GM19023 (cell line): Measurements from ENCODE around the gene ARL6IP5.

Experiments used
- ATAC-seq: cut with Tn5 transposase; IDR thresholded peaks from one replicate; pipeline ENCODE4 v1.9.1; 2021; ENCODE audit warnings: mild to moderate bottlenecking, moderate library complexity; ENCODE audit not compliant: unreplicated experiment

The ARL6IP5 gene

DNA sequence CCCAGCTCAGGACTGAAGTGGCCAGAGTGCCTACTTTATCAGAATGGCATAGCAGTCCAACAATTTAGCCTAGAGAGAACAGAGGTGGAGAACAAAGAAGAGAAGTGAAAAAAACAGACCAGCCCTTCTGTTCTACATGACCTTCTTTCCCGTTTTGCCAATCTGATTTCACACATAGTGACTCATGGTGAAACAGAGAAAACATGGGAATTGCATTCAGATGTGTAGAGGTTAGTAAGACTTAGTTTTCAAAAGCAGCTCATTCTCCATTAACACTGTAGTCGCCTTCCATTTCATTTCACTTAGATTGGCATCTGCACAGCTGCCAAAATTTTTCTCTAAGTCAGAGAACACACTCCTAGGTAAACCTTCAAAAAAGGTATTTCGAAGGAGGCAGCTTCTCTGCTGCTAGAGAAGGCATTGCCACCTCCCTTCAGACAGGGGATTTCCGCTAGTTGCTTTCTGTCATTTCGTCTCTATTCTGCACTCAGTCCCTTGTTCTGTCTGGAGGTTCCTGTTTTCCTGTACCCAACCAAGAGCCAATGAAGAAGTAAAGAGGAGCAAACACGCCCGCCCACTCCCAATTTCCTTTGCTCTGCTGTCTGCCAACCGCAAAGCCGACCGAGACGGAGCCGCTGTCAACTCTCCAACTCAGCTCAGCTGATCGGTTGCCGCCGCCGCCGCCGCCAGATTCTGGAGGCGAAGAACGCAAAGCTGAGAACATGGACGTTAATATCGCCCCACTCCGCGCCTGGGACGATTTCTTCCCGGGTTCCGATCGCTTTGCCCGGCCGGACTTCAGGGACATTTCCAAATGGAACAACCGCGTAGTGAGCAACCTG lies at the start of gene ARL6IP5:
Gene ARL6IP5, plus strand, starts transcription at position 612 of the 842 bp plus-strand sequence. Its CDS starts 111 bp downstream, at position 723.
- ATAC-seq, result peak; percentile 55

DNA sequence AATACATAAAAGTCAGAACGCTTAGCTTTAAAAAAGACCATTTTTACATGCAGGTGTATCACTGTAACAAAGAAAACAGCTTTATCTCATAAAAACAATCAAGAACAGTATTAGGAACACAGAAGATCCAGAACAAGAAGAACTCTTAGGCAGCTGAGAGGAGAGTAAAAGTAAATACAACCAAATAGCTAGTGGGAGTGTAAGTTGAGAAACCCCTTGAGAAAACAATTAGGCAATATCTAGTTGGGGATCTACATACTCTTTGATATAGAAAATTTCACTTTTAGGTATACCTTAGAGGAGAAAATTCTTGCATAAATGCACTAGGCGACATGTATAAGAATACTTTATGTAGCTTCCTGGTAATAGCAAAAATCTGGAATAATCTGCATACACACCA lies 40.1 kb upstream of the ARL6IP5 start:
- ATAC-seq, result no peak

GRCh38 chr3:69048990-69049389 lies 35.7 kb upstream of the ARL6IP5 start:
- no peak for ATAC-seq

DNA sequence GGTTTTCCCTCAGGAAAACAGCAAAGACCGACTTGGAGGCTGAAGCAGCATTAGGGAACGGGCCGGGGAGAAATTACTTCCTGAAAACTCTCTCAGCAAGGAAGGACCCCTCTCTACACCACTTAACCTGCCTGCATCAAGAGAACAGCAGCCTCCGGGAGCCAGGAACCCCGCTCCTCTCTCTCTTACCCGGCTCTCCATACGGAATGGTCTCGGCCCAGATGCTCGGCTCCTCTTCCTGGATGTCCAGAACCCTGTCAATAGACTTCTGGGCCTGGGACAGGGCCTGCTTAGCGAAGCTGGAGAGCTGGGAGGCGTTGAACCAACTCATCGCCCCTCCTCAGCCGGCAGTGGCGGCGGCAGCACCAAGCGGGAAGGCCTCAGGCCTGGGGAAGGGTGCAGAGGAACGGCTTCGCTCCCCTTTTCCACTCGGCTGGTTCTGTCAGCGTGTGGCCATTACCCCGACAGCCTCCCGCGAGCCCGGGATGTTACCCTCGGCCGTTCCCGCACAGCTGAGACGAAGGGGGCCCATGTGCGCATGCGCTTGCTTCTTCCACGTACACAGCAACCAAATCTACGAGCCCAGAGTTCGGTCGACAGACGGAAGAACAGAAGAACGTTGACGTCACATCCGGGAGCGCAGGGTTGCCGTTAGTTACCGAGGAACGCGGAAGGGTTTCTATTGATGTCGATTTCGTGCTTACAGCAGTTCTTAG lies 32.8 kb upstream of the ARL6IP5 start, which contains the start of gene TMF1:
Gene TMF1, minus strand, starts transcription at position 578 of the 716 bp plus-strand sequence. Its CDS starts 247 bp downstream, at position 331.
- peak; percentile 97 for ATAC-seq

- ATAC-seq, result peak; percentile 1
Measured at GRCh38 chr3:69052472-69052898, 32.3 kb upstream of the ARL6IP5 start.

GRCh38 chr3:69058180-69058946 lies 26.4 kb upstream of the ARL6IP5 start:
- peak; percentile 93 for ATAC-seq

DNA sequence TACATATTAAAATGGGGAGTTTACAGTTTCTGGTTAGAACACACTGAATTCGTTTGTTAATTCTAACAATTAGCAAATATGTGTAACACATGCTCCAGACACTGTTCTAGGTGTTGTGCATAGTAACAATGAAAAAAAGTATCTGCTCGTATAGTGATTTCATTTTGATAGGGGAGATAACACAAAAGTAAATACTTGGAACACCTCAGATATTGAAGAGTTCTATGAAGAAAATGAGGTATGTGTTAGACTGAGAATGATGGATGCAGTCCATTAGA lies 25.9 kb upstream of the ARL6IP5 start:
- no peak for ATAC-seq

DNA sequence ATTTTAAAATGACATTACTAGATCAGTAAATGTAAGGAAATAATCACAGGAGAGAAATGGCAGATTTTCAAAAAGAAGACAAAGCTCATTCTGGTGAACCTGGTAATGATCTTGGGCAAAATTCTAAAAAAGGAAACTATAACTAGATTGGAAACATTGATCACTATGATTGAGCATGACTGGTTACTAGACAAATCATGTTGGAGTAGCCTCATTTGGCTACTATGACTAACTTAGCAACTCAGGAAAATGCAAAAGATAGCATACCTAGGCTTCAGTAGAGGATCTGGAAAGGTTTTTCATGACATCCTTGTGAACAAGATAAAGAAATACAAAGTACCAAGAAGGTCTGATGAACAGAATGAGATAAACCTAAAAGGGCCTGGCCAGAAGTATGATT lies 25.0 kb upstream of the ARL6IP5 start:
- ATAC-seq, result no peak

- no peak for ATAC-seq
Measured at GRCh38 chr3:69063636-69064035, 21.1 kb upstream of the ARL6IP5 start.

- ATAC-seq, result no peak
Measured at GRCh38 chr3:69065318-69065964, 19.3 kb upstream of the ARL6IP5 start.

DNA sequence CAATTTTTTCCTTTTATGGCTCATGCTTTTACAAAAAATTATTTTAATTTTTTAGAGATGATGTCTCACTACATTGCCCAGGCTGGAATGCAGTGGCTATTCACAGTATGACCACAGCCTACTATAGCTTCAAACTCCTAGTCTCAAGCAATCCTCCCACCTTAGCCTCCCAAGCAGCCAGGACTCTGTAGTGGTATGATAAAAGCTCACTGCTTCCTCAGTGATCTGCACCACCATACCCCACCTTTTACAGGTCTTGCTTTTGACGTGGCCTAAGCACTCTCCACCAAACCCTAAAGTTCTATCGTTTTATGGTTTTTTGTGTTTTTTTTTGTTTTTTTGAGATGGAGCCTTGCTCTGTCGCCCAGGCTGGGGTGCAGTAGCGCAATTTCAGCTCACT lies 18.6 kb upstream of the ARL6IP5 start:
- ATAC-seq, result no peak

DNA sequence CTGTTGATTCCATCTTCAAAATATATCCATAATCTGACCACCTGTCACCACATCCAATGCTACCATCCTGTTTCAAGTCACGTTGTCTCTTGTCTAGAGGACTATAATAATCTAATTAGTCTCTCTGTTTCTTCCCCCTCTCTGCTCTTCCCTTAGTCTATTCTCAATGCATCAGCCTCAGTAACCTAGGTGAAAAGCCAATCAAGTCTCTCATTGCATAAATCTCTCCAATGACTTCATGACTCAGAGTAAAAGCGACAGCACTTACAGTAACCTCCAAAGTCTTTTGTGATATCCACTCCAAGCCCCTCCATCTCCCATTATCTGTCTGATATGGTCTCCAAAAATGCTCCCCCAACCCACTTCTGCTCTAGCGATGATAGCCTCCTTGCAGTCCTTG lies 11.8 kb upstream of the ARL6IP5 start:
- no peak for ATAC-seq

DNA sequence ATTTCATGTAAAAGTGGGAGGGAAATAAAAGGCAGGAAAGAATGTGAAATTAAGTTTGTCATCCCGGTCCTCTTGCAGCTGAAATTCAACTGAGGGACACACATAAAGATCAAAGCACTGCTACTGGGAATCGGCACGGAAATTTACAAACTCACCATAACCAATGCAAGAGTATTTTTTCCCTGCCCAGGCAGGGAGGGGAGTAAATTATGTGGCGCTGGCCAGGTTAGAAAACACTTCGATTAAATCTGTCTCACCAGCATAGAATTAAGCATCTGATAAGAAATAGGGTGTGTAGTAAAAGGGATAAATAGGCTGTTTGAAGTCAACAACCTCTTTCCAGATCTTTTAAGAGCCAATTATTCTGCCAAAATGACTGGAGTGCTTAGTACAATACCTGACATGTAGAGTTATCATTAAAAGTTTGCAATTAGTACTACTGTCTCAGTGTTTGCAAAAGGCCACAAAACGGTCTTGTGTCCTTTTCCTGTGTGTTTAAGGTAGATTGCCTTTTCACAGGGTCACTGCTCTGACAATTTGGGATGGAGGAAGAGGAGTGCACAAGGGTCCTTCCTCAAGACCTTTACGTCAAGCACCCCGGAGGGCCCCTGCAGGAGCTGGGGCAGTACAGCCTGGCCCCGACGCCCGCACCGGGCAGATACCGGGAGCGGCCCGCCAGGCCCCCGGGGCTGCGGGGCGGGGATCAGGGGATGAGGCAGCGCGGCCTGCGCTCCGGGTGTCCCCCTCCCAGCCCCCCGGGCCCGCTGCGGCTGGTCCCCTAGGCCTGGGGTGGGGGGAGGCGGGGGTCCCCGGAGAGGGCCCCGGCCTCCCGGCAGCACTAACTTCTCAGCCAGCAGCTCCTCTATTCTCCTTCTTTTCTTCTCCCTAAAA lies 5.2 kb upstream of the ARL6IP5 start:
- peak; percentile 14 for ATAC-seq

DNA sequence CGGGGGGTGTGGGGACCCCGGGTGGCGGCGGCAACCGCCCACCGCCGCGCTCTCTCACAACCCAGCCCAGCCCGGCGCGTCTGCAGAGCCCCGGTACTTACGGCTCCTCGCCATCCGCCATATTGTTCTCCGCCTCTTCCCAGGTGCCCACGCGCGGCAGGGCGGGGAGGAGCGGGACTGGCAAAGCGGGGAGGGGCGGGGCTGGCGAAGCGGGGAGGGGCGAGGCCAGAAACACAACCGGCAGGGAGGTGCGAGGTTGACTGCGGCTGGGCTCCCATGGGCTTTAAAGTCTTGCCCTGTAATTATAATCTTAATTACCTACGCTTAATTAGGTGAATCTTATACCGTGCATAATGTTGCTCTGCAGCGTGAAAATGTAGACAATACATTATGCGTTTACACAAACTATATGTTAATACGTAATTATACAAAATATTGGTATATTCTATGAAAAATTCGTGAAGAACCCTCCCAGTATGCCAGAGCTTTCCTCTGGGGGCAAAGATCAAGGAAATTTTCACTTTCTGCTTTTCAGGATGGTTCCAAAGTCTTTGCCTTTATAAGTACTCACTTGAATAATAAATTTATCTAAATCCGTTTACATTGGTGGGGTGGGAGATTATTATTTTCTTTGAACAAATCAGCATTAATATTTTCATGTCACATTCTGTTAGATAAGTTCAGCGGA lies 4.4 kb upstream of the ARL6IP5 start, which contains the start of gene UBA3:
Gene UBA3, minus strand, starts transcription at position 133 of the 688 bp plus-strand sequence. Its CDS starts 12 bp downstream, at position 121.
- ATAC-seq, result peak; percentile 50

DNA sequence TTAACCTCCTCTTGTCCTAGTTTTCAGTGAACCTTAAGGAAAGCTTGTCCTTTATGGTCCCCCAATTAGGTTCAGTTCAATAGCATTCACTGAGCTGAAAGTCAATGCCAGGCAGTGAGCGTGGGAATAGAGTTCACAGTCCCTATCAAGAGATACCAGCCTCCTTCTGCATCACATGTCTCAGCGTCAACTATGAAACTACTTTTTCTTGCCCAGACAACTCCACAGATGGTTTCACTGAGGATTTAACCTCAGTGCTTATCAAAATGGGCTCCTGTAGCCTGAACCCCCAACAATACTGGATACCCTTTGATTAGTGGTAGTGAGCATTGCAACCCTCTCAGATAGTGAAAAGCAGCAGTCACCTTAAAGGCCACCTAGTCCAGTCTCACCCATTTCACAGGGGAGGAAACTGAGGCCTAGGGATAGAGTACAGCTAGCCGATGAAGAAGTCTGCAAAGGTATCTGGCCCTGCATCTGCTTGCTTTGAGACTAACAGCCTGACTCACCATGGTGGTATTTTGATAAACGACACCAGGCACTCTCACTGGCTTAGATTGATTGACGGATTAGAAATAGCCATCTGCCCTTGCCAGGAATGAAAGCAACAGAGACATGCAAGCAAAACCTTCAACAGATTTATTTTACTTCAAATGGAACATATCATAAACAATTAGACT lies 3.0 kb upstream of the ARL6IP5 start:
- ATAC-seq, result no peak

DNA sequence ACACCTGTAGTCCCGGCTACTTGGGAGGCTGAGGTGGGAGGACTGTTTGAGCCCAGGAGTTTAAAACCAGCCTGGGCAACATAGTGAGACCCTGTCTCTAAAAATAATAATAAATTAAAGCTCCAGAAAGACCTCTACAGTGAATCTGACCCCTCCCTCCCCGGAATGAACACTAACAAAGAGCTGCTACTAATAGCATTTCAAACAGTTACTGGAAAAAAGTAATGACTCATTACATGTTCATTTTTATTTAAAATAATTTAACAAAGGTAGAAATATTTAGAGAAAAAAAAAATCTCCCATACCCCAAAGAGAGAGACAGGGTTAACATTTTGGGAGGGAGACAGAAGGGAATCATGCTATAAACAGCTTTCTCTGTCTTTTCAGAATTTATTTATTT lies 2.4 kb upstream of the ARL6IP5 start:
- ATAC-seq, result no peak

DNA sequence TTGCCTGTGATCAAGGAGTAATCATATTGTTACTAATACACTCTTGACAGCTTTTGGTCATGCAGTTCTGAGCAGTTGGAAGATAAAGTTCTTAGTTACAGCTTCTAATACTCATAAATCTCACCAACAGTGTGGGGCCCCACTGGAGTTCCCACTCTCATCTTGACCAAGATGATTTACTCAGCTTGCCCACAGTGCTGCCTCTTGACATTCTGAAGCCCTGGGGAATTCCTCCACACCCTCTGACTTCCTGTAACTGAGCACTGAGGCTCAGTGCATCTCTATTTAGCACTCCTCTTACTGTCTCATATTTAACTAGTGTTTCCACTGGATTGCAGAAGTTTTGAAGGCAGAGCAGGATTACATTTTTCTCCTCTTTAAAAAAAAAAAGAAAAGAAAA lies 1.9 kb upstream of the ARL6IP5 start:
- ATAC-seq, result peak; percentile 51

- peak; percentile 2 for ATAC-seq
Measured at GRCh38 chr3:69085168-69085832, 563 bp downstream of the ARL6IP5 start.
